SJSA1 (cell line): ENCODE results near the gene TUFT1. TPM values are rescaled to one million over a fixed set of nuclear protein-coding genes. Genes with fewer than 3 reads are reported as not detected.

ENCODE experiments used
- DNase-seq, 2 experiments: peaks; one replicate each; pipeline ENCODE4 v3.0.0-alpha.2; 2015 to 2020; ENCODE audit warnings: low spot score in 2 of 2, low read depth in 1 of 2
- H3K27ac ChIP-seq: fragments of 250-450 bp; sonication (Bioruptor Pico); 2 replicates; pipeline ENCODE4 v1.5.1; 2020; ENCODE audit warnings: mild to moderate bottlenecking, moderate library complexity
- H3K27me3 ChIP-seq: fragments of 250-450 bp; sonication (Bioruptor Pico); replicated peaks from 2 replicates; pipeline ENCODE4 v1.5.1; 2020; ENCODE audit warnings: mild to moderate bottlenecking, moderate library complexity
- H3K36me3 ChIP-seq: fragments of 250-450 bp; sonication (Bioruptor Pico); 2 replicates; pipeline ENCODE4 v1.5.1; 2020; ENCODE audit warnings: mild to moderate bottlenecking
- H3K4me1 ChIP-seq: fragments of 250-450 bp; sonication (Bioruptor Pico); replicated peaks from 2 replicates; pipeline ENCODE4 v1.6.1; 2021; ENCODE audit warnings: mild to moderate bottlenecking
- H3K4me3 ChIP-seq: fragments of 250-450 bp; sonication (Bioruptor Pico); 2 replicates; pipeline ENCODE4 v1.5.1; 2020; ENCODE audit warnings: mild to moderate bottlenecking
- H3K9me3 ChIP-seq: fragments of 250-450 bp; sonication (Bioruptor Pico); replicated peaks from 2 replicates; pipeline ENCODE4 v1.5.1; 2020; ENCODE audit warnings: mild to moderate bottlenecking
- total RNA-seq: library from RNA; depleted of rRNA; stranded (reverse); fragments of >200 nt; shearing (Covaris generic); gene quantifications from 2 replicates; pipeline ENCODE4 v1.2.3, GENCODE V29; 2014; rRNA removed

TUFT1 gene
- 36.9 and 46.0 TPM in 2 replicates for total RNA-seq

GRCh38 chr1:151540021-151540981, at the start of gene TUFT1:
Gene TUFT1, plus strand, starts transcription at chr1:151540309. Its CDS starts 58 bp downstream, at chr1:151540367.
- H3K9me3 ChIP-seq, result no peaks in the 10 kb centered on the region
- H3K4me1 ChIP-seq, result peaks cover 66% of the 10 kb centered on the region
- H3K27ac ChIP-seq, result peak within 1 kb of the TSS; percentile 64
- peaks cover 16% of the 10 kb centered on the region; the same call in 1 of the 2 replicates for H3K36me3 ChIP-seq
- peak within 1 kb of the TSS; percentile 62 for H3K4me3 ChIP-seq
- no peaks in the 10 kb centered on the region for H3K27me3 ChIP-seq
- peak; percentile 95 to 96 for DNase-seq

- peaks cover 18% of the 10 kb centered on the region for H3K4me1 ChIP-seq
- no peak overlapping the region for H3K27ac ChIP-seq
- DNase-seq, result no peak
- no peak overlapping the region for H3K4me3 ChIP-seq
- no peaks in the 10 kb centered on the region for H3K36me3 ChIP-seq
- H3K9me3 ChIP-seq, result no peaks in the 10 kb centered on the region
- no peaks in the 10 kb centered on the region for H3K27me3 ChIP-seq
Measured at GRCh38 chr1:151491641-151492040, 48.5 kb upstream of the TUFT1 start.

- Histone ChIP-seq H3K4me1 (peaks cover 18% of the 10 kb centered on the region), H3K9me3 (no peaks in the 10 kb centered on the region), H3K27ac (no peak overlapping the region), H3K4me3 (no peak overlapping the region), H3K36me3 (no peaks in the 10 kb centered on the region), H3K27me3 (no peaks in the 10 kb centered on the region)
- no peak for DNase-seq
Measured at GRCh38 chr1:151492120-151492519, 48.0 kb upstream of the TUFT1 start.

GRCh38 chr1:151493042-151493441, 47.1 kb upstream of the TUFT1 start:
- no peaks in the 10 kb centered on the region for H3K36me3 ChIP-seq
- H3K27me3 ChIP-seq, result no peaks in the 10 kb centered on the region
- H3K9me3 ChIP-seq, result no peaks in the 10 kb centered on the region
- no peak for DNase-seq
- no peak overlapping the region for H3K4me3 ChIP-seq
- no peak overlapping the region for H3K27ac ChIP-seq
- H3K4me1 ChIP-seq, result peaks cover 18% of the 10 kb centered on the region

- Histone ChIP-seq H3K4me1 (peaks cover 18% of the 10 kb centered on the region), H3K27me3 (no peaks in the 10 kb centered on the region), H3K9me3 (no peaks in the 10 kb centered on the region), H3K4me3 (no peak overlapping the region), H3K36me3 (no peaks in the 10 kb centered on the region), H3K27ac (peak overlapping the region; percentile 25; the same call in 1 of the 2 replicates)
- DNase-seq, result peak in 1 of 2 experiments; percentile 80
Measured at GRCh38 chr1:151494741-151495281, 45.3 kb upstream of the TUFT1 start.

GRCh38 chr1:151495316-151495715, 44.8 kb upstream of the TUFT1 start:
- no peaks in the 10 kb centered on the region for H3K27me3 ChIP-seq
- H3K9me3 ChIP-seq, result no peaks in the 10 kb centered on the region
- peak overlapping the region; percentile 4; the same call in 1 of the 2 replicates for H3K27ac ChIP-seq
- peak in 1 of 2 experiments; percentile 44 for DNase-seq
- no peaks in the 10 kb centered on the region for H3K36me3 ChIP-seq
- H3K4me3 ChIP-seq, result no peak overlapping the region
- peaks cover 18% of the 10 kb centered on the region for H3K4me1 ChIP-seq

- H3K27ac ChIP-seq, result no peak overlapping the region
- no peak for DNase-seq
- H3K9me3 ChIP-seq, result no peaks in the 10 kb centered on the region
- H3K4me1 ChIP-seq, result peaks cover 22% of the 10 kb centered on the region
- H3K27me3 ChIP-seq, result no peaks in the 10 kb centered on the region
- no peak overlapping the region for H3K4me3 ChIP-seq
- H3K36me3 ChIP-seq, result no peaks in the 10 kb centered on the region
Measured at GRCh38 chr1:151499365-151499764, 40.7 kb upstream of the TUFT1 start.

GRCh38 chr1:151499930-151500329, 40.2 kb upstream of the TUFT1 start:
- no peak for DNase-seq
- no peaks in the 10 kb centered on the region for H3K9me3 ChIP-seq
- no peaks in the 10 kb centered on the region for H3K27me3 ChIP-seq
- no peak overlapping the region for H3K4me3 ChIP-seq
- no peak overlapping the region for H3K27ac ChIP-seq
- H3K36me3 ChIP-seq, result no peaks in the 10 kb centered on the region
- peaks cover 22% of the 10 kb centered on the region for H3K4me1 ChIP-seq

GRCh38 chr1:151501474-151501873, 38.6 kb upstream of the TUFT1 start:
- peaks cover 15% of the 10 kb centered on the region for H3K4me1 ChIP-seq
- no peak overlapping the region for H3K4me3 ChIP-seq
- H3K9me3 ChIP-seq, result no peaks in the 10 kb centered on the region
- H3K27ac ChIP-seq, result no peak overlapping the region
- H3K36me3 ChIP-seq, result no peaks in the 10 kb centered on the region
- DNase-seq, result no peak
- no peaks in the 10 kb centered on the region for H3K27me3 ChIP-seq

- H3K27ac ChIP-seq, result no peak overlapping the region
- peaks cover 15% of the 10 kb centered on the region for H3K4me1 ChIP-seq
- no peak overlapping the region for H3K4me3 ChIP-seq
- DNase-seq, result no peak
- no peaks in the 10 kb centered on the region for H3K9me3 ChIP-seq
- no peaks in the 10 kb centered on the region for H3K36me3 ChIP-seq
- no peaks in the 10 kb centered on the region for H3K27me3 ChIP-seq
Measured at GRCh38 chr1:151502035-151502700, 37.9 kb upstream of the TUFT1 start.

GRCh38 chr1:151502859-151503780, 37.0 kb upstream of the TUFT1 start:
- no peaks in the 10 kb centered on the region for H3K36me3 ChIP-seq
- no peak overlapping the region for H3K4me3 ChIP-seq
- DNase-seq, result no peak
- no peaks in the 10 kb centered on the region for H3K9me3 ChIP-seq
- H3K27me3 ChIP-seq, result no peaks in the 10 kb centered on the region
- peaks cover 15% of the 10 kb centered on the region for H3K4me1 ChIP-seq
- H3K27ac ChIP-seq, result no peak overlapping the region

GRCh38 chr1:151504252-151504651, 35.9 kb upstream of the TUFT1 start:
- H3K4me1 ChIP-seq, result peaks cover 15% of the 10 kb centered on the region
- DNase-seq, result peak in 1 of 2 experiments; percentile 32
- no peaks in the 10 kb centered on the region for H3K9me3 ChIP-seq

GRCh38 chr1:151504759-151505158, 35.4 kb upstream of the TUFT1 start:
- H3K27me3 ChIP-seq, result no peaks in the 10 kb centered on the region
- no peak for DNase-seq
- no peaks in the 10 kb centered on the region for H3K36me3 ChIP-seq
- no peaks in the 10 kb centered on the region for H3K9me3 ChIP-seq
- H3K4me1 ChIP-seq, result peaks cover 15% of the 10 kb centered on the region
- H3K4me3 ChIP-seq, result no peak overlapping the region
- H3K27ac ChIP-seq, result no peak overlapping the region

More at GRCh38 chr1:151504252-151504651, 35.9 kb upstream of the TUFT1 start:
- no peaks in the 10 kb centered on the region for H3K36me3 ChIP-seq
- no peak overlapping the region for H3K4me3 ChIP-seq
- no peaks in the 10 kb centered on the region for H3K27me3 ChIP-seq
- no peak overlapping the region for H3K27ac ChIP-seq
